ENCODE data around the gene FBXO7.

The FBXO7 gene

GRCh38 chr22:32531931-32532819, 57.6 kb downstream of the FBXO7 start:
- Histone ChIP-seq H3K36me3 (ENCODE audit: control insufficient read depth, insufficient read depth, low read length) (no peaks in the 10 kb centered on the region), H3K27me3 (replicated peaks; ENCODE audit: control insufficient read depth, insufficient read depth, low read length) (no peaks in the 10 kb centered on the region), H3K4me3 (replicated peaks; ENCODE audit: low read depth, low read length) (no peak overlapping the region)
- no peak for DNase-seq (ENCODE audit: extremely low read depth, insufficient read length)
- no peak for TF ChIP-seq CTCF (IDR thresholded peaks at IDR 0.05; ENCODE audit: insufficient read depth, low read length, poor library complexity, severe bottlenecking)

- no peaks in the 10 kb centered on the region for H3K27me3 ChIP-seq (replicated peaks; ENCODE audit: control insufficient read depth, insufficient read depth, low read length)
- no peaks in the 10 kb centered on the region for H3K36me3 ChIP-seq (ENCODE audit: control insufficient read depth, insufficient read depth, low read length)
- no peak overlapping the region for H3K4me3 ChIP-seq (replicated peaks; ENCODE audit: low read depth, low read length)
- no peak for DNase-seq (ENCODE audit: extremely low read depth, insufficient read length)
- TF ChIP-seq CTCF (IDR thresholded peaks at IDR 0.05; ENCODE audit: insufficient read depth, low read length, poor library complexity, severe bottlenecking): no peak
These were observed 58.2 kb downstream of the FBXO7 start for GRCh38 chr22:32532820-32533128.

DNA sequence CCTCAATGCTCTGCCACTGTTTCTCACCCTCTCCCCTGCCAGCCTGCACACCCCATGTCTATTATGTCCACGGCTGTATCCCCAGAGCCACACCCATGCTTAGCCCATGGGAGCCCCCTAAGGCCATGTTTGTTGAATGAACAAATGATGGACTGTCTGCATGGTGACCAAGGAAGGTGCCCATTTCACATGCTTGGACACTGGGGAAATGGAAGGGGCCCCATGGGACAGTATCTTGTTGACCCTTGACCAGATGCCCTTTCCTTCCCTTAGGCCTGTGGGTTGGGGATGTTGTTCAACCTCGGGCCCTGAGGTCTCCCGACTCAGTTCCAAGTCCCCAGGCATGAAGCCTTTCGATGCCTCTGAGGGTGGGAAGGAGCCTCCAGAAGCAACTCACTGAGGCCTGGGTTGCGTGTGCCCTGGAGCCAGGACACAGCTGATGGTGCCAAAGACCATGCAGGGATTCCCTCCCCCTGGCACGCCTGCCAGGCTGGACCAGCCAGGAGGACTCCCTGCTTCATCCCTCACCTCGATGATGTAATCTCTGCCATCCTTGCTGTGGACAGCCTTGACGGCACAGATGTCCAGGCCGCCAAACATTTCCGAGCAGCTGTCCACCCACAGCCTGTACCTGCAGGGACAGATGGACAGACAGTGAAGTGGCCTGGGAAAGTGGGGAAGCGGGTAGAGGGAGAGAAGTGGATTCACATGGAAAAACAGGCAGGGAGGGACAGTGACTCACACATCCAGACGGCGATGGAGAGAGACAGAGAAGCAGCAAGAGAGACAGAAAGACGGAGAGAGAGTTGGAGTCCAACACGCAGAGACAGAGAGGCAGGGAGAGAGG, 58.9 kb downstream of the FBXO7 start:
- Histone ChIP-seq H3K27me3 (replicated peaks; ENCODE audit: control insufficient read depth, insufficient read depth, low read length) (no peaks in the 10 kb centered on the region), H3K36me3 (ENCODE audit: control insufficient read depth, insufficient read depth, low read length) (no peaks in the 10 kb centered on the region), H3K4me3 (replicated peaks; ENCODE audit: low read depth, low read length) (no peak overlapping the region)
- no peak for DNase-seq (ENCODE audit: extremely low read depth, insufficient read length)
- TF ChIP-seq CTCF (IDR thresholded peaks at IDR 0.05; ENCODE audit: insufficient read depth, low read length, poor library complexity, severe bottlenecking): no peak

GRCh38 chr22:32534252-32535235, 59.9 kb downstream of the FBXO7 start:
- no peak for DNase-seq (ENCODE audit: extremely low read depth, insufficient read length)
- Histone ChIP-seq H3K4me3 (replicated peaks; ENCODE audit: low read depth, low read length) (no peak overlapping the region), H3K36me3 (ENCODE audit: control insufficient read depth, insufficient read depth, low read length) (no peaks in the 10 kb centered on the region), H3K27me3 (replicated peaks; ENCODE audit: control insufficient read depth, insufficient read depth, low read length) (no peaks in the 10 kb centered on the region)
- no peak for TF ChIP-seq CTCF (IDR thresholded peaks at IDR 0.05; ENCODE audit: insufficient read depth, low read length, poor library complexity, severe bottlenecking)

- Histone ChIP-seq H3K36me3 (ENCODE audit: control insufficient read depth, insufficient read depth, low read length) (no peaks in the 10 kb centered on the region), H3K27me3 (replicated peaks; ENCODE audit: control insufficient read depth, insufficient read depth, low read length) (no peaks in the 10 kb centered on the region), H3K4me3 (replicated peaks; ENCODE audit: low read depth, low read length) (no peak overlapping the region)
- TF ChIP-seq CTCF (IDR thresholded peaks at IDR 0.05; ENCODE audit: insufficient read depth, low read length, poor library complexity, severe bottlenecking): no peak
- DNase-seq (ENCODE audit: extremely low read depth, insufficient read length): no peak
These were observed 61.0 kb downstream of the FBXO7 start for GRCh38 chr22:32535531-32536190.

Measured in GM06990 (cell line).